WTC11 (cell line): ENCODE results near the gene NUDT6. TPM values are rescaled to one million over a fixed set of nuclear protein-coding genes. Genes with fewer than 3 reads are reported as not detected.

Experiments used
- AFF4 ChIP-seq: sonication (generic); formaldehyde crosslinking; IDR thresholded peaks from 2 replicates; pipeline ENCODE4 v1.8.1; 2023; ENCODE audit warnings: mild to moderate bottlenecking, missing genetic modification reagents, borderline replicate concordance
- ERG ChIP-seq: fragments of 250-450 bp; sonication (Bioruptor Pico); IDR thresholded peaks from 2 replicates; pipeline ENCODE4 v1.8.0; 2021; ENCODE audit warnings: mild to moderate bottlenecking
- ETV6 ChIP-seq: sonication (generic); formaldehyde crosslinking; IDR thresholded peaks from 2 replicates; pipeline ENCODE4 v1.8.1; 2022; ENCODE audit warnings: mild to moderate bottlenecking, missing genetic modification reagents
- FOXJ3 ChIP-seq: sonication (generic); formaldehyde crosslinking; IDR thresholded peaks from 2 replicates; pipeline ENCODE4 v1.9.0; 2021; ENCODE audit warnings: missing genetic modification reagents, mild to moderate bottlenecking, borderline replicate concordance
- FOXK1 ChIP-seq: sonication (generic); formaldehyde crosslinking; IDR thresholded peaks from 2 replicates; pipeline ENCODE4 v1.8.0; 2022; ENCODE audit warnings: mild to moderate bottlenecking, moderate library complexity, missing genetic modification reagents
- GABPB1 ChIP-seq: sonication (generic); formaldehyde crosslinking; IDR thresholded peaks from 2 replicates; pipeline ENCODE4 v1.8.1; 2023; ENCODE audit warnings: mild to moderate bottlenecking, missing genetic modification reagents
- OVOL2 ChIP-seq: fragments of 250-450 bp; sonication (Bioruptor Pico); IDR thresholded peaks from 2 replicates; pipeline ENCODE4 v1.9.0; 2021; ENCODE audit warnings: mild to moderate bottlenecking, borderline replicate concordance
- RELA ChIP-seq: sonication (generic); formaldehyde crosslinking; IDR thresholded peaks from 2 replicates; pipeline ENCODE4 v1.8.1; 2022; ENCODE audit warnings: missing genetic modification reagents, mild to moderate bottlenecking, borderline replicate concordance
- SMAD3 ChIP-seq: sonication (generic); formaldehyde crosslinking; IDR thresholded peaks from 2 replicates; pipeline ENCODE4 v1.8.0; 2022; ENCODE audit warnings: missing genetic modification reagents, mild to moderate bottlenecking, borderline replicate concordance
- STAT6 ChIP-seq: sonication (generic); formaldehyde crosslinking; conservative IDR thresholded peaks from 2 replicates; pipeline ENCODE4 v1.8.1; 2023; ENCODE audit warnings: mild to moderate bottlenecking, low read depth, missing genetic modification reagents, moderate library complexity
- TP53 ChIP-seq: sonication (generic); formaldehyde crosslinking; IDR thresholded peaks from 2 replicates; pipeline ENCODE4 v1.8.1; 2023; ENCODE audit warnings: mild to moderate bottlenecking, missing genetic modification reagents
- ZBTB43 ChIP-seq: sonication (generic); formaldehyde crosslinking; IDR thresholded peaks from 2 replicates; pipeline ENCODE4 v1.8.1; 2023; ENCODE audit warnings: mild to moderate bottlenecking, missing genetic modification reagents
- ZNF138 ChIP-seq: sonication (generic); formaldehyde crosslinking; conservative IDR thresholded peaks from 2 replicates; pipeline ENCODE4 v1.8.1; 2022; ENCODE audit warnings: mild to moderate bottlenecking, moderate library complexity, missing genetic modification reagents
- ZNF317 ChIP-seq: sonication (generic); formaldehyde crosslinking; IDR thresholded peaks from 2 replicates; pipeline ENCODE4 v1.8.1; 2023; ENCODE audit warnings: low read depth, mild to moderate bottlenecking, moderate library complexity, missing genetic modification reagents, borderline replicate concordance
- ZNF425 ChIP-seq: fragments of 250-450 bp; sonication (Bioruptor Pico); conservative IDR thresholded peaks from 2 replicates; pipeline ENCODE4 v1.9.0; 2021; ENCODE audit warnings: mild to moderate bottlenecking
- ZNF532 ChIP-seq: fragments of 250-450 bp; sonication (Bioruptor Pico); IDR thresholded peaks from 2 replicates; pipeline ENCODE4 v1.9.0; 2021; ENCODE audit warnings: mild to moderate bottlenecking, borderline replicate concordance
- ZSCAN18 ChIP-seq: fragments of 250-450 bp; sonication (Bioruptor Pico); IDR thresholded peaks from 2 replicates; pipeline ENCODE4 v2.1.2; 2022; ENCODE audit warnings: mild to moderate bottlenecking, moderate library complexity
- total RNA-seq: library from RNA; stranded (reverse); gene quantifications from 3 replicates; pipeline ENCODE4 v1.2.3, GENCODE V29; 2021
- TF ChIP-seq, protein P1 (sequence below): sonication (generic); formaldehyde crosslinking; IDR thresholded peaks from 2 replicates; pipeline ENCODE4 v1.8.1; 2023; ENCODE audit warnings: mild to moderate bottlenecking, missing genetic modification reagents, moderate library complexity

Gene NUDT6
- total RNA-seq, 1 experiment from 2014 or later: 8.4 TPM

GRCh38 chr4:122921971-122922876 lies at the start of gene NUDT6 (continued):
- TF ChIP-seq STAT6 (CRISPR knock-in tag): no peak
- TF ChIP-seq ZSCAN18: no peak
- no peak for TF ChIP-seq RELA (CRISPR knock-in tag)
- TF ChIP-seq AFF4 (CRISPR knock-in tag): no peak
- TF ChIP-seq TP53 (CRISPR knock-in tag): 0 out of 2 replicates have a peak, but pooled peaks have one; percentile 36
- peak; percentile 69; the same call in 1 of the 2 replicates for TF ChIP-seq FOXK1 (CRISPR knock-in tag)
- no peak for TF ChIP-seq ETV6 (CRISPR knock-in tag)
- TF ChIP-seq SMAD3: 0 out of 2 replicates have a peak, but pooled peaks have one; percentile 2
- no peak; the same call in 1 of the 2 replicates for TF ChIP-seq GABPB1 (CRISPR knock-in tag)
- 0 out of 2 replicates have a peak, but pooled peaks have one; percentile 14 for TF ChIP-seq ZNF317 (CRISPR knock-in tag)
- TF ChIP-seq OVOL2 (CRISPR knock-in tag): no peak
- TF ChIP-seq ZBTB43 (CRISPR knock-in tag): peak; percentile 56; the same call in 1 of the 2 replicates
- TF ChIP-seq, protein P1, sequence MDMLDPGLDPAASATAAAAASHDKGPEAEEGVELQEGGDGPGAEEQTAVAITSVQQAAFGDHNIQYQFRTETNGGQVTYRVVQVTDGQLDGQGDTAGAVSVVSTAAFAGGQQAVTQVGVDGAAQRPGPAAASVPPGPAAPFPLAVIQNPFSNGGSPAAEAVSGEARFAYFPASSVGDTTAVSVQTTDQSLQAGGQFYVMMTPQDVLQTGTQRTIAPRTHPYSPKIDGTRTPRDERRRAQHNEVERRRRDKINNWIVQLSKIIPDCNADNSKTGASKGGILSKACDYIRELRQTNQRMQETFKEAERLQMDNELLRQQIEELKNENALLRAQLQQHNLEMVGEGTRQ (CRISPR knock-in tag): no peak
- TF ChIP-seq ZNF532 (CRISPR knock-in tag): no peak
- TF ChIP-seq FOXJ3 (CRISPR knock-in tag): no peak
- no peak for TF ChIP-seq ERG (CRISPR knock-in tag)
- no peak; the same call in 1 of the 2 replicates for TF ChIP-seq ZNF138
- no peak for TF ChIP-seq ZNF425 (CRISPR knock-in tag)
